Activated CD4-positive, alpha-beta T cell treated with anti-CD3 and anti-CD28 coated beads, Interleukin-2, amount 50 U/mL, for 1 hour (primary cell): ENCODE results near the gene ZNF805.
A peak's percentile ranks its signal among the peaks of the same experiment; 100 is the strongest.
"Not testable (repeated sequence)": the region's sequence is repeated elsewhere in the genome, so short reads cannot be mapped to it uniquely, and the experiment has no call there.

Experiments used
- DNase-seq: peaks from one replicate; pipeline ENCODE4 v3.0.0-alpha.2; 2020

ZNF805 gene

DNA sequence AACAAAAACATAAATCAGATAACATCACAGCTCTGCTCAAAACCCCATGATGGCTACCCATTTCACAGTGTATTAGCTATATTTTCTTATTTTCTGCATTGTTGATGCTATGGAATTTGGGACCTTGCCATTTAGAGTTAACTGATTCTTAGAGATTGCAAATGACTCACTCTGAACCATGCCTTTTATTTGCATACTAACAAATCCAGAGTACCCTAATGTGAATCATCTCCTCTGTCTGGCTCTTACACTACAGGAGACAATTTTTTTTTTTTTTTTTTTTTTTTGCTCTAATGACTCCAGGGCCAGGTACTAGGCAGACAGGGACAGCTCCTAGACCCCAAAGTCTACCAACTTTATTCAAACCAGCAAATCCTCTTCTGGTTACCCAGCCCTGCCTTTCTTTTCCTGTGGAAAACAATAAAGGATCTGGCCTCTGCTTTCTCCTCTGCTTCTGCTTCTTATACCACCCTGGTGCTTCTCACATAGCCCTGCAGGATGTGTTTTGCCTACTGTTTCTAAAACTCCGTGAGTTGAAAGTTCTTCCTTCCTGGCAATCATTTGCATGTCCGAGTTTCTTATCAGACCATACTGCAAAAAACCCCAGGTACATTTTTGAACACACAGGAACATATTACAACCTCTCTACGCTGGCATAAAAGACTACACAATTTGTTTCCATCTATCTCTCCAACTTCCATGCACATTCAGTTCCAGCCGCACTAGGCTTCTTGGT is 29.3 kb downstream of the ZNF805 start:
- no peak for DNase-seq

DNA sequence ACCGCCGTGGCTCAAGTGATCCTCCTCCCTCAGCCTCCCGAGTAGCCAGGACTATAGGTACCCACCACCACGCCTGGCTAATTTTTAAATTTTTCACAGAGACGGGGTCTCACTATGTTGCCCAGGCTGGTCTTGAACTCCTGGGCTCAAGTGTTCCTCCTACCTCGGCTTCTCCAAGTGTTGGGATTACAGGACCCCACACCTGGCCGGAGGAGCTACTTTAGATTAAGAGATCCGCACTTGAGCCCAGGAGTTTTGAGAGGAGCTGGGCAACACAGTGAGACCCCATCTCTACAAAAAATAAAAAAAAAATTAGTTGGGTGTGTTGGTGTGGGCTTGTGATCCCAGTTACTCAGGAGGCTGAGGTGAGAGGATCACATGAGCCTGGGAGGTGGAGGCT is 30.8 kb downstream of the ZNF805 start:
- DNase-seq, result no peak

DNA sequence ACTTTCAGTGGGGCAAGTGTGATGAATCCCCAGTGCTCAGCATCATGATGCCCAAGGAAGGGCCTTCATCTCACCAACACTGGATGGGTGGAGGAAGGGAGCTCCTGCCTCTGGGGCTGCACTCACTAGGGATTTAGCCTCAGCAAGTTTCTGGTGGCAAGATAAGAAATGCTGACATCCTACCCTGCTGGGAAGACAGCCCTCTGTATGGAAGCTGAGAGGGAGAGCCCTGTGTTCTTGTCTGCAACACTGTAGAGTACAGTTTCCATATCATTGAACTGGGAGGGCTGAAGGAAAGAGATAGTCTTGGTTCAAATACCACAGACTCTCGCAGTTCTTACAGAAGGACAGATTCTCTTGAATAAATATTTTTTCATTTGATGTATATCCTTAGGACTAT is 32.6 kb downstream of the ZNF805 start:
- DNase-seq, result no peak

DNA sequence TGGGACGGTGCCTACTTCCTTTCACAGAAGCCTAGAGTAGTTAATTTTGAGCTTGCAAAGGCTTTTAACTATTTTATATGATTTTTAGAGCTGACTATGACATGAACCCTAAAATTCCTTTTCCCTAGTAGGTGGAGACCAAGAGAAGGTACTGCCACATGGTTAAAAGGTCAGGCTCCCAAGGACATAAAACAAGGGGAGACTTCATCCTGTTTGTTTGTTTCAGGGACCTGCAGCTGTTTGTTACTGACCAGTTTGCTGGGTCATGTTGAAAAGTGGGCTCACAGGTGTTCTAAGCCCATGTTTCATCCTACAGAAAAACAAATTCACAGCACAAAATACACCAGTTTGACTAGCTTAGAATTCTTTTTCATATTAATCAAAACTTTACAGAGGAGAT is 36.0 kb downstream of the ZNF805 start:
- DNase-seq, result no peak

DNA sequence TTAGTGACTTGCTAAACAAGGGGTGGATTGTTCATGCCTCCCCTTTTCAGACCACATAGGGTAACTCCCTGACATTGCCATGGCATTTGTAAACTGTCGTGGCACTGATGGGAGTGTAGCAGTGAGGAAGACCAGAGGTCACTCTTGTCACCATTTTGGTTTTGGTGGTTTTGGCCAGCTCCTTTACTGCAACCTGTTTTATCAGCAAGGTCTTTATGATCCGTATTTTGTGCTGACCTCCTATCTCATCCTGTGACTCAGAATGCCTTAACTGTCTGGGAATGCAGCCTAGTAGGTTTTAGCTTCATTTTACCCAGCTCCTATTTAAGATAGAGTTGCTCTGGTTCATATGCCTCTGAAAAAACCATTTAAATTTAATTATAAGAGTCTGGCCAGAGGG is 38.0 kb downstream of the ZNF805 start:
- not testable (repeated sequence) for DNase-seq

DNA sequence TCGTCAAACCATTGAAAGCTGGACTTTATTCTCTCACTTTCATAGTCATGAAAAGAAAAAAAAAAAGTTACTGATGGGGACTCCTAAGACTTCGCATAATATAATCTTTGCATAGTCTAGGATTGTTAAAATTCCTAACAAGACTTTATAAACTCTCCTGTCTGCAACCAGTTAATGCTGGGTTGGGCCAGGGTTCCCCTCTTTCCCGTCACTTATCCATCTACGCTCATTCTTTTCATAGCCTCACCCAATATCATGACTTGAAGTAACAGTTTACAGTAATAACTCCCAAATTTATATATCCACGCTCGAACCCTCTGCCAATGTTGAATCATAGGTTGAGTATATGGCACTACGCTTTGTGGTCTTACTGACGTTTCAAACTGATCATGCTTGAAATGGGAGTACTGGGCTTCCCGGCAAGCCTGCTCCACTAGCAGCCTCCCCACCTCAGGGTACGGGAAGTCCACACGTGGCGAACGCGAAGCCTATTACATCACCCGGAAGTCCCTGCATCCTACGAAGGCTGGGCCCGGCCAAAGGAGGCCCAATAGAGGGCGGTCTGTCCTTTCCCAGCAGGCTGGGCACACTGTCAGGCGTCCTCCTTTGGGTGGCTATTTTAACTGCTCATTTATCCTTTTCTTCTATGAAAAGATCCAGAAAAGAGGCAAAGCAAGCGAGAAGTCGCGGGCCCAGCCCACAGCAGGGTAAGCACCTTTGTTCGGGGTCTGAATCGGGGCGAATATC is 39.2 kb downstream of the ZNF805 start:
- DNase-seq, result peak; percentile 67

DNA sequence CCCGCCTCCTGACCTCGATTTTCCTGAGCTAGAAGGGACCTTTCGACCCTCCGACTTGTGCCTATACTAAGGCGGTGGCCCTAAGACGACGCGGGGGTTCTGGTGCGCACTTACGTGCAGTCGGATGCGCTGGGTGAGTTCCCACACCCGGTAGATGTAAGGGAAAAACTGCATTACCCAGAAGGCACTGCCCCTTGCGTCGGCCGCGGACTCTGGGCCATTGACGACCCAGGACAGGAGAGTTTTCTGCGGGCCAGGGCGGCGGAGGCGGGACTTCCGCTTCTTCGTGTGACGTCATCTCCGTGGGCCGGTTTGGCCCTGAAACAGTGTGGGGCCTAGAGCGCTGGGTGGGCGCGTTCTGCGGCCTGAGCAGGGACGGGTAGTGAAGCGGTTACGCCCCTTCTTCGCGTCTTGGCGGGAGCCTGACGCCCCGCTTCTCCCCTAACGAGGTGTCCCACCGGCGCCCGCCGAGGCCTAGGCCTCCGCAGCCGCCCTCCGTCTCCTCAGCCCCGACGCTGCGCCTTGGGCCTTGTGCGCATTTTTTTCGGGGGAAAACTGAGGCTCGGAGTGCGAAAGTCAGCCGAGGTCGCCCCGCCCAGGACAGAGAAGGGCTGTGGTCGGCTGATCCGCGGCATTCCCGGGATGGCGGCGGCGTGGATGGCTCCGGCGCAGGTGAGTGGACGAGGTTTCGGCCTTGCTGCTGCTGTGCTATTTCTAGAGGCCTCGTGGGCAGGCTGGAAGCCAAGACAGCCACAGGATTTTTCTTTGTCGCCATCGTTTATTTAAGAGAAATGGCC is 39.9 kb downstream of the ZNF805 start, which contains the start of gene ZNF460:
Gene ZNF460, plus strand, starts transcription at position 321 of the 797 bp plus-strand sequence. Its CDS starts 322 bp downstream, at position 643.
- peak; percentile 95 for DNase-seq

DNA sequence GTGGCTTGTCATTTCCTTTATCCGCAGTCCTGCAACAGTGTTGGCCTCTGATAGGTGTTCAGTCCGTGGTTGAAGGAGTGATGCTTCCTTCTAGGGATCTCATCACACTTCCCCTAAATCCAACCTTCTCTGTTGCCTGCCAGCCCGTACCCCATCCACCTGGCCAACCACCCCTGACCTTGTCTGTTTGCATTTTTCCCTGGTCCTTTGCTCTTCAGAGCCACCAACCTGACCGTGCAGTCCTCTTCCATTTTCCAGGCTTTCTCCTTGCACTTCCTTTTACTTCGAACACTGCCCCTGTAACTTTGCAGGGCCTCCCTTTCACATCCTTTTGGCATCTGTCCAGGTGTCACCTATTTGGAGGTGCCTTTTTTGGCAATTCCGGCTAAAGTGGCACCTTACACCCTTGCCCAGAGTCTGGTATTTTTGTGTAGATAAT is 40.5 kb downstream of the ZNF805 start:
- DNase-seq, result peak; percentile 15

DNA sequence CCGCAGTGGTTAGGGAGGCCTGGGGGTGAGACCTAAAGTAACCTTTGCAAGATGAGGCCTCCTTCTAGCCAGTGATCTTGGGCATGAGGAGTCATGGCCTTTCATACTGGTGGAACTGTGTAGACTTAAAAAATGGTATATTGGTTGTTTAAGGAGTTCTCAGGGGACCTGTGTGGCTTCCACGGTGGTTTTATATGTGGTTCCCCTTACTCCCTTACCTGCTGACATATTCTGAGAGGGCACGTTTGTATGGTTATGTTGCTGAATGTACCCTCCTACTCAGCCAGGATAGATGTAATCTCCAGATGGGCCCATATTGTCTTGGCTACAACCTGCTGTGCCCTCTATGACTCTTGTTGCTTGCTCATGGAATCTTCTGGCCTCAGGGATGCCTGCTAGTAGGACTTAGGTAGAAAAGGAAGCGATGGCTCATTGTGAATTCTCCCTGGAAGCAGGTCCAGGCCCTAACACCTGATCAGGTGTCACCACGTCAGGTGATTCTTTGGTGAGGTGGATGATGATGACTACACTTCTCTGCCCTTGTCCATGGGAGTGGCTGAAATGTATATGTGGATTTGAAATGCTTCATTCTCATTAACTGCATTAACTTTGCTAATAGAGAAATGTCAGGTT is 41.7 kb downstream of the ZNF805 start:
- no peak for DNase-seq

DNA sequence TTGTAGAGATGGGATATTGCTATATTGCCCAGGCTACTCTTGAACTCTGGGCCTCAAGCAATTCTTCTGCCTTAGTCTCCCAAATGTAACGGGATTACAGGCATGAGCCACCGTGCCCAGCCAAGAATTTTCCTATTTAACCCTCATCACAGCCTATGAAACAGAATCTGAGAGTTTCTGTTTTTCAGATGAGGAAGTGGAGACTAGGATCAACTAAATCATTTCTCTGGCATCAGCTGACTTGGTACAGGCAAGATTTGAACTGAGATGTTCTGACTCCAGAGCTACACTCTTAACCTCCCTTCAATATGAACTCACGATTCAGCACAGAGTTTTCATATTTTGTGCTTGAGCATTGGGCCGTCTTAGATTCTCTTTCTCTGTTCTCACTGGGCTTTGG is 47.9 kb downstream of the ZNF805 start:
- DNase-seq, result no peak

DNA sequence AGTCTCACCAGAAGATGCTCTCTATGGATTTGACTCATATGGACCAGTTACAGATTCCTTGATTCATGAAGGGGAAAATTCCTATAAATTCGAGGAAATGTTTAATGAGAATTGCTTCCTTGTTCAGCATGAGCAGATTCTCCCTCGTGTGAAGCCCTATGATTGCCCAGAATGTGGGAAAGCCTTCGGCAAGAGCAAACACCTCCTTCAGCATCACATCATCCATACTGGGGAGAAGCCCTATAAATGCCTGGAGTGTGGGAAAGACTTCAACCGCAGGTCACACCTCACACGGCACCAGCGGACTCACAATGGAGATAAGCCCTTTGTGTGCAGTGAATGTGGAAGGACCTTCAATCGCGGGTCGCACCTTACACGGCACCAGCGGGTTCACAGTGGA is 50.5 kb downstream of the ZNF805 start:
- no peak for DNase-seq

DNA sequence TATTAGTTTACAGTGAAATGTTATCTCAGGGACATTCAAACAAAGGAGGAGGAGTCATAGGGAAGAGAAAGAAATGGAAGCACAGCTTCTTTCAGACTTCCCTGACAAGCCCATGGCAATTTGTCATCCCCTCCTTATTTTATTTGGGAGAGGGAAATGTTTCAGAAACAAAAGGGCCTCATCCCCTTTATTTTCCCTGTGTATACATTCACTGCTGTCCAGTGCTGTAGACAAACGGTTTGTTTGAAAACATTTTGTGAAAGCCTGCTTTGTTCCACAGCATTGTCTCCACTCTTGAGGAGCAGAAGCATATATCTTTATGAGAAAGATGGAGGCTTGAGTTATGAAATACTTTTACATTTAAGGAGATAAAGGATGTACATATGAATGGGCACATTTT is 52.1 kb downstream of the ZNF805 start:
- DNase-seq, result no peak

DNA sequence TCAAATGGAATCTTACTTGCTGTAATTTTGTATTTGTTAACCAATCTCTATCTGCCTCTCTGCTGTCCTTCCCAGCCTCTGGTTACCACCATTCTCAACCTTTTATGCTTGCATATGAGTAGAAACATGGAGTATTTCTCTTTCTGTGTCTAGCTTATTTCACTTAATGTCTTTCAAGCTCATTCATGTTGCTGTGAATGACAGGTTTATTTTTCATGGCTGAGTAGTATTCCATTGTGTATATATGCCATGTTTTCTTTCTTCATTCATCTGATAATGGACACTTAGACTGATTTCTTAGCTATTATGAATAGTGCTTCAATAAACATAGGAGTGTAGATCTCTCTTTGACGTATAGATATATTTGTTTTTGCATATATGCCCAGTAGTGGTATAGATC is 53.3 kb downstream of the ZNF805 start:
- no peak for DNase-seq

DNA sequence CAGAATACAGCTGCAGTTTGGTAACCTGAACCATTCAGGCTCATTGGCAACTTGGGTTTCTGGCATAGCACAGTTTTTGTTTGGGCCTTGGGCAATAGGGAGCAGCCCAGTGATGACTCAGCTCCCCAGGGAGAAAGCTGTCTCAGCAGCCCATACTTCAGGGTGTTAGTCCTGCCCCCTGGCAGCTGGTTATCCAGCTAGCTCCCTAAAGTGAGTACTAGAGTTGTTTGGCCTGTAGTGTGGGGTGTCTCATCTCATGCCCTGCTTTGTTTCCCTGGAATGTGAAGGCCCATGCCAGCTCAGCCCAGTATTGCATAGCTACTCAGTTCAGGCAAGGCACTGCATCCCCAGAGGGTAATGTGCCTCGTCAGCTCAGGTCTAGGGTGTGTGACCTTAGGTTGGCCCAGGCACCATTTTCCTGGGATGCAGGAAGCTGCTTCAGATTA is 61.6 kb downstream of the ZNF805 start:
- DNase-seq, result no peak

DNA sequence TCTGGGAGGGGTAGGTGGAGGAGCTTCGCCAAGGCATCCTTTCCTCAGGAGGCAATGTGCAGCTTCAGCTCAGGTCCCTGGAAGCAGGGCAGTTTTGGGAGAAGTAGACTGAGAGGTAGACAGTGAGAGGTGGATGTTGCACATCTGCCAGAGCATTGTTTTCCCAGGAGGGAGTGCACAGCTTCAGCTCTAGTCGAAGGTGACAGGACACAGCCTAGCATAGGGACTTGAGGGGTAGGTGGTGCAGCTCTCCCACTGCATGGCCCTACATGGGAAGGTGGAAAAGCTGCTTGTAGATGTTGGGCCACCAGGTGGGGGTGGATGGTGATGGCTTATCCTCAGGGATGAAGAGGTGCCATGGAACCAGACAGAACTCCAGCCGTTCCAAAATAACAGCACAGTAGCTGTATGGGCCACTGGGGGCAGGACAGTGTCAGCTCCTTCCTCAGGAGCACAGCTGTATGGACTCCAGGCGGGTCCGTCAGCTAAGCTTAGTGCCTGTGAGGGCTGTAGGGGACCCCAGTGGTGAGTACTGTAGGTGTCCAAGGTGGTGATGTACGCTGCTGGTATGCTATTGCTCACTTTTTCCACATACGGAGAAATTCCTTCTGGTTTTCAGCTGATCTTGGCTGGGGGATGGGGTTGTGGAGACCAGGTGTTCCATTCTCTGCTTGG is 62.4 kb downstream of the ZNF805 start:
- no peak for DNase-seq
